ENCODE data around the gene MYEOV. TPM values are rescaled to one million over a fixed set of nuclear protein-coding genes. Genes with fewer than 3 reads are reported as not detected.

Gene MYEOV
- total and polyA plus RNA-seq, 10 of the 15 experiments (the other 5 are each of a cell fraction or from before 2014, with no cell fraction given): 0.05 to 0.40 (median 0.26) TPM; not detected in 3

- TF ChIP-seq PBX3 (IDR thresholded peaks at IDR 0.05; ENCODE audit: insufficient replicate concordance, low read depth, low read length) (no peak), FOXM1 (IDR thresholded peaks at IDR 0.05; ENCODE audit: low read depth, low read length) (no peak), EGR1 (IDR thresholded peaks at IDR 0.05; ENCODE audit: borderline replicate concordance in 1 of 2, low read depth in 2 of 2, low read length in 2 of 2) (no peak), ZNF217 (IDR thresholded peaks at IDR 0.05) (no peak)
Measured at GRCh38 chr11:69257134-69257533, 36.8 kb upstream of the MYEOV start (continued).

GRCh38 chr11:69257838-69258658 is 35.9 kb upstream of the MYEOV start:
- in situ Hi-C loops (cut with MboI): no loop called here
- WGBS (ENCODE audit: insufficient coverage, insufficient replicate concordance, low lambda C conversion rate, missing lambda C conversion rate): 16% methylated on average over 6 of the region's 6 CpGs
- POLR2A ChIA-PET: interaction anchor here (0.9 to 2.0 kb wide), 5 partner anchors 12 to 102 kb away, joined by 3 to 5 read pairs (median 4); partner anchors contain the start of gene SMIM38
- no peak for TF ChIP-seq CHD4 (IDR thresholded peaks at IDR 0.05)
- TF ChIP-seq CTCF (IDR thresholded peaks at IDR 0.05 in 2 of 3, conservative IDR thresholded peaks at IDR 0.05 in 1 of 3; ENCODE audit: control insufficient read depth in 2 of 3, extremely low read depth in 1 of 3, insufficient read depth in 1 of 3, low read depth in 3 of 3, low read length in 3 of 3): peak in 1 of 3 experiments; percentile 31; a peak in 2 of 6 replicates
- TF ChIP-seq ZNF687 (IDR thresholded peaks at IDR 0.05): peak; percentile 73; the same call in 1 of the 2 replicates
- TF ChIP-seq SMC3 (IDR thresholded peaks at IDR 0.05; ENCODE audit: borderline replicate concordance, low read length): peak; percentile 15; the same call in 1 of the 2 replicates
- TF ChIP-seq BCL11A (IDR thresholded peaks at IDR 0.05; ENCODE audit: low read depth, low read length): peak; percentile 59; the same call in 1 of the 2 replicates
- peak; percentile 15; the same call in 1 of the 2 replicates for TF ChIP-seq PAX5 (IDR thresholded peaks at IDR 0.05; ENCODE audit: borderline replicate concordance, low read depth, low read length)

More at GRCh38 chr11:69257838-69258658, 35.9 kb upstream of the MYEOV start:
- H3K27ac ChIP-seq (ENCODE audit: control insufficient read depth, insufficient read depth): peak overlapping the region; percentile 77
- FAIRE-seq (no peak), DNase-seq (ENCODE audit: low read depth, low spot score) (peak; percentile 73), ATAC-seq (peak; percentile 88)
- no peaks in the 10 kb centered on the region for H3K79me2 ChIP-seq (ENCODE audit: control insufficient read depth, insufficient read depth, low read length)
- no peaks in the 10 kb centered on the region for H3K36me3 ChIP-seq (ENCODE audit: control insufficient read depth in 2 of 2, insufficient read depth in 2 of 2, low read length in 1 of 2)
- intact Hi-C loops (cut with micrococcal nuclease; ENCODE audit: unreplicated experiment): loop anchor here (1.0 to 10.0 kb wide), 2 partner anchors 39 to 153 kb away; no protein-coding TSS in a partner anchor
- BruUV-seq (replicated peaks): no TSS peak
- peak overlapping the region; percentile 62 for H2AFZ ChIP-seq (ENCODE audit: control insufficient read depth, low read depth, low read length)
- H3K9ac ChIP-seq (ENCODE audit: control insufficient read depth, insufficient read depth, low read length): no peak overlapping the region; the same call in 1 of the 2 replicates
- SMC1A ChIA-PET (ENCODE audit: uncharacterized antibody, unreplicated experiment): interaction anchor here (0.6 to 4.8 kb wide), 19 partner anchors 10 to 387 kb away, joined by 3 to 27 read pairs (median 5); partner anchors contain the start of gene SMIM38
- CTCF ChIA-PET: interaction anchor here (0.7 to 2.5 kb wide), 11 partner anchors 10 to 158 kb away, joined by 3 to 11 read pairs (median 4); no protein-coding TSS in a partner anchor
- H3K9me3 ChIP-seq (replicated peaks; ENCODE audit: control insufficient read depth, insufficient read depth, low read length): peaks cover 14% of the 10 kb centered on the region
- H4K20me1 ChIP-seq (ENCODE audit: control insufficient read depth, insufficient read depth): no peaks in the 10 kb centered on the region
- no peaks in the 10 kb centered on the region for H3K27me3 ChIP-seq (replicated peaks in 1 of 2; ENCODE audit: control insufficient read depth in 2 of 2, insufficient read depth in 2 of 2, low read length in 1 of 2)
- RAD21 ChIA-PET (ENCODE audit: unreplicated experiment): interaction anchor here (0.9 to 3.7 kb wide), 15 partner anchors 13 to 413 kb away, joined by 3 to 46 read pairs (median 4); partner anchors contain the start of gene SMIM38
- peak overlapping the region; percentile 39; the same call in 1 of the 2 replicates for H3K4me2 ChIP-seq (ENCODE audit: control insufficient read depth, insufficient read depth)
- no peak overlapping the region for H3K4me3 ChIP-seq
- H3K4me1 ChIP-seq (ENCODE audit: control insufficient read depth, insufficient read depth, low read length): peaks cover 18% of the 10 kb centered on the region
